CD8-positive, alpha-beta memory T cell (primary cell): ENCODE results near the gene ATG10. TPM values are rescaled to one million over a fixed set of nuclear protein-coding genes. Genes with fewer than 3 reads are reported as not detected.

ENCODE experiments used
- CTCF ChIA-PET: fragments of 350-600 bp; sonication (Branson Sonifier 250); formaldehyde crosslinking; loops from one replicate; lab custom pipeline; 2021; ENCODE audit warnings: antibody characterized with exemption; lab: Charles Lee
- POLR2A ChIA-PET: fragments of 350-600 bp; sonication (Branson Sonifier 250); formaldehyde crosslinking; loops from one replicate; lab custom pipeline; 2021; ENCODE audit warnings: antibody characterized with exemption; lab: Charles Lee
- DNase-seq, 5 donors: peaks; one replicate each; pipeline versions ENCODE4 v3.0.0 to v3.0.0-alpha.2; 2020 to 2022; ENCODE audit warnings: mixed read lengths in 1 of 5
- H3K27ac ChIP-seq: one replicate; pipeline ENCODE4 v1.7.0; 2013; ENCODE audit warnings: low read depth, mild to moderate bottlenecking, low read length, moderate library complexity
- H3K27me3 ChIP-seq: 2 replicates; pipeline ENCODE4 v1.7.0; 2013; ENCODE audit warnings: low read length, mild to moderate bottlenecking; ENCODE audit not compliant: insufficient read depth, poor library complexity, severe bottlenecking
- H3K36me3 ChIP-seq: 2 replicates; pipeline ENCODE4 v1.7.0; 2013; ENCODE audit warnings: mild to moderate bottlenecking, low read length, moderate library complexity; ENCODE audit not compliant: insufficient read depth
- H3K4me1 ChIP-seq: 2 replicates; pipeline ENCODE4 v1.7.0; 2013; ENCODE audit warnings: mild to moderate bottlenecking, low read length, moderate library complexity; ENCODE audit not compliant: insufficient read depth
- H3K4me3 ChIP-seq: 2 replicates; pipeline ENCODE4 v1.7.0; 2013; ENCODE audit warnings: mild to moderate bottlenecking, low read length
- H3K9me3 ChIP-seq: 2 replicates; pipeline ENCODE4 v1.7.0; 2013; ENCODE audit warnings: mild to moderate bottlenecking, low read length
- H3K27ac Mint-ChIP-seq, 8 donors: one replicate each; pipeline ENCODE4 v1.8.0; 2020 to 2021; ENCODE audit warnings: mixed read lengths in 8 of 8, mild to moderate bottlenecking in 6 of 8, inconsistent platforms in 3 of 8, moderate library complexity in 3 of 8
- H3K27me3 Mint-ChIP-seq, 2 donors: one replicate each; pipeline ENCODE4 v1.8.0; 2020 to 2021; ENCODE audit warnings: mixed read lengths in 2 of 2, mild to moderate bottlenecking in 1 of 2, moderate library complexity in 1 of 2
- H3K36me3 Mint-ChIP-seq, 3 donors: one replicate each; pipeline ENCODE4 v1.8.0; 2020 to 2021; ENCODE audit warnings: mixed read lengths in 3 of 3, inconsistent platforms in 1 of 3, mild to moderate bottlenecking in 1 of 3
- H3K4me1 Mint-ChIP-seq, 3 donors: one replicate each; pipeline ENCODE4 v1.8.0; 2020 to 2021; ENCODE audit warnings: mixed read lengths in 3 of 3, inconsistent platforms in 1 of 3, mild to moderate bottlenecking in 1 of 3
- H3K4me3 Mint-ChIP-seq, 7 donors: one replicate each; pipeline ENCODE4 v1.8.0; 2020 to 2021; ENCODE audit warnings: mixed read lengths in 7 of 7, mild to moderate bottlenecking in 6 of 7, moderate library complexity in 4 of 7, inconsistent platforms in 2 of 7
- H3K9me3 Mint-ChIP-seq, 5 donors: one replicate each; pipeline ENCODE4 v1.8.0; 2020 to 2022; ENCODE audit warnings: mixed read lengths in 5 of 5, mild to moderate bottlenecking in 3 of 5, moderate library complexity in 2 of 5, inconsistent platforms in 1 of 5
- polyA plus RNA-seq: library from polyadenylated mRNA; unstranded; fragments of 300-500 nt; fragmentation: Illumina TruSeq; gene quantifications from one replicate; pipeline ENCODE4 v1.2.3, GENCODE V29; 2021
- total RNA-seq, 2 experiments: library from RNA; stranded (reverse); gene quantifications; one replicate each; pipeline ENCODE4 v1.2.3, GENCODE V29; 2021

The ATG10 gene
- total and polyA plus RNA-seq, 3 experiments from 2014 or later, result 8.3 to 10.3 (median 8.8) TPM

DNA sequence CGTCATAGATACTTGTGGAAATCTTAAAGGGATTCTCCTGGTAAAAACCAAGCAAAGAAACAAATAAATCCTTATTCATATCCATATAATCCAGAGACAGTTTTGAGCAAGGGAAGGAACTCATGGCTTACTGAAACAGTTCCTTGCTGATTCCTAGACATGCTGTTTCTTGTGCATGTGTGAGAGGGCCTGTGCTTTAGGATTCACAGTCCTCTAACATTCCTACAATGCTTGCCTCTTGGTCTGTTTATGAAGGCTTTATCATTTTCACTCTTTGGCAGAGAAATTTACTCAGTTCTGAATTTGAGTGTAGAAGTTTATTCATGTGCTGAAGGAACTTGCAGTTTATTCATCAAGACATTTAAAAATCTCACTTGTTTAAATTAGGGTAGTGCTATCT, 183.0 kb downstream of the ATG10 start:
- no peak for DNase-seq
- Histone ChIP-seq H3K36me3 (no peaks in the 10 kb centered on the region), H3K4me1 (no peaks in the 10 kb centered on the region), H3K9me3 (no peaks in the 10 kb centered on the region), H3K27ac (no peak overlapping the region), H3K4me3 (no peak overlapping the region), H3K27me3 (no peaks in the 10 kb centered on the region)
- ChIA-PET POLR2A (no interaction called here), CTCF (no interaction called here)
- Mint-ChIP-seq H3K27me3 (no peaks in the 10 kb centered on the region), H3K36me3 (no peaks in the 10 kb centered on the region), H3K4me3 (no peak overlapping the region), H3K27ac (no peak overlapping the region), H3K4me1 (no peaks in the 10 kb centered on the region), H3K9me3 (no peaks in the 10 kb centered on the region)

DNA sequence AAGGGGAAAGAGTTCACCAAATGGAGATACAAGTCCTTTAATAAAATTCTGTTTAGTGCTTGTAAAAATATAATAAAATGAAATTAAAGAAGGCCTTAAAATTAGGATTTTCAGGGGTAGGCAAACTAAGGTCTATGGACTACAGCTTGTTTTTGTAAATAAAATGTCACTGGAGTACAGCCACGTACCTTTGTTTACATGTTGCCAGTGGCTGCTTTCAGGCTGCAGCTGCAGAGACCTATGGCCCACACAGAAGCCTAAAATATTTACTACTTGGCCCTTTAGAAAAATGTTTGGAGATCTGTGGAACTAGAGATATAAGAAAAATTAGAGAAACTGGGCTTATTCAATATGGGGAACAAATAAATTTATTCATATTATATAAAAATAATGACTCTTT, 183.5 kb downstream of the ATG10 start:
- Mint-ChIP-seq H3K27ac (no peak overlapping the region), H3K27me3 (no peaks in the 10 kb centered on the region), H3K36me3 (no peaks in the 10 kb centered on the region), H3K4me3 (no peak overlapping the region), H3K9me3 (no peaks in the 10 kb centered on the region), H3K4me1 (no peaks in the 10 kb centered on the region)
- Histone ChIP-seq H3K9me3 (no peaks in the 10 kb centered on the region), H3K27ac (no peak overlapping the region), H3K4me1 (no peaks in the 10 kb centered on the region), H3K36me3 (no peaks in the 10 kb centered on the region), H3K27me3 (no peaks in the 10 kb centered on the region), H3K4me3 (no peak overlapping the region)
- DNase-seq, result no peak
- ChIA-PET POLR2A (no interaction called here), CTCF (interaction anchor here (1.4 kb wide), 1 partner anchor 13 kb away, joined by 3 read pairs; no protein-coding TSS in a partner anchor)

DNA sequence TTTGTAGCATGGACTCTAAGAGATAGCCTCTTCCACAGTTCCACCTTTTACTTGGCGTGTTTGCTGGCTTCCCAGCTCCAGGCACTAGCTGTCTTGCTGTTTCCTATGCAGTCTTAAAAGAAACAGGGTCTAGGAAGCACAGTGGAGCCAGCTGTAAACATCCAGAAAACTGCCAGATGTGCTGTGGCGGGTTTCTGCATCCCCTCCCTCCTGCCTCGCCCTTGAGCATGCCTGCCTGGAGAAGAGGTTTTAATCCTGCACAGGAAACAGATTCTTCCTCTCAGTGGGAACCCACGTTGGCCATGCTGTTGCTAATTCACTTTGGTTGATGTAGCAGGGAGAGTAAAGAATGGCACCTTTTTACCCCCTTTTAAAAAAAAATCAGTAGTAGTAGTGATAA, 185.1 kb downstream of the ATG10 start:
- Mint-ChIP-seq H3K27ac (no peak overlapping the region), H3K9me3 (no peaks in the 10 kb centered on the region), H3K27me3 (no peaks in the 10 kb centered on the region), H3K4me1 (no peaks in the 10 kb centered on the region), H3K4me3 (no peak overlapping the region), H3K36me3 (no peaks in the 10 kb centered on the region)
- H3K4me1 ChIP-seq, result no peaks in the 10 kb centered on the region
- CTCF ChIA-PET, result interaction anchor here (1.4 kb wide), 1 partner anchor 11 kb away, joined by 3 read pairs; no protein-coding TSS in a partner anchor
- no peak overlapping the region for H3K27ac ChIP-seq
- no peak for DNase-seq
- no peaks in the 10 kb centered on the region for H3K27me3 ChIP-seq
- H3K4me3 ChIP-seq, result no peak overlapping the region
- POLR2A ChIA-PET, result no interaction called here
- H3K36me3 ChIP-seq, result no peaks in the 10 kb centered on the region
- H3K9me3 ChIP-seq, result no peaks in the 10 kb centered on the region

DNA sequence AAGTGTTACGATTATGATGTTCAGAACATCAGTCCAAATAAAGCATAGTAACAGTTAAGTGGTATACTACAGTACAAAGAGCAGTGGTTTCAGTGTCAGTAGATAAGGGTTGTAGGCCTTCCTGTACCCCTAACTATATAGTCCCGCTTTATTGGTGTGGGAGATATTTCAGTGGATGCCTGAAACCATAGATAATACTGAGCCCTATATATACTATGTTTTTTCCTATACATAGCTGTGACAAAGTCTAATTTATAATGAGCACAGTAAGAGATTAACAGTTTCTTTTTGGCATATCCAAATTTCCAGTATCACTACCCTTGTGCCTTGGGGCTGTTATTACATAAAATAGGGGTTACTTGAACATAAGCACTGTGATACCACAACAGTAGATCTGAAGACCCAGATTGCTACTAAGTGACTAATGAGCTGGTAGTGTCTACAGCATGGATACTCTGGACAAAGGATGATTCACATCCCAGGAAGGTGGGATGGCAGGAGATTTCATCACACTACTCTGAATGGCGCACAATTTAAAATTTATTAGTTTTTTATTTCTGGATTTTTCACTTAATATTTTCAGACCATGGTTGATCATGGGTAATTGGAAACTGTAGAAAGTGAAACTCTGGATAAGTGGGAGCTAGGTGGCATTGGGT, 187.1 kb downstream of the ATG10 start:
- no peaks in the 10 kb centered on the region for H3K36me3 ChIP-seq
- no peaks in the 10 kb centered on the region for H3K27me3 ChIP-seq
- H3K4me3 Mint-ChIP-seq, result no peak overlapping the region
- H3K4me1 ChIP-seq, result no peaks in the 10 kb centered on the region
- no peak overlapping the region for H3K4me3 ChIP-seq
- H3K4me1 Mint-ChIP-seq, result no peaks in the 10 kb centered on the region
- ChIA-PET POLR2A (no interaction called here), CTCF (no interaction called here)
- no peaks in the 10 kb centered on the region for H3K9me3 Mint-ChIP-seq
- no peaks in the 10 kb centered on the region for H3K9me3 ChIP-seq
- H3K27me3 Mint-ChIP-seq, result no peaks in the 10 kb centered on the region
- no peaks in the 10 kb centered on the region for H3K36me3 Mint-ChIP-seq
- DNase-seq, result no peak
- no peak overlapping the region for H3K27ac ChIP-seq
- no peak overlapping the region for H3K27ac Mint-ChIP-seq

DNA sequence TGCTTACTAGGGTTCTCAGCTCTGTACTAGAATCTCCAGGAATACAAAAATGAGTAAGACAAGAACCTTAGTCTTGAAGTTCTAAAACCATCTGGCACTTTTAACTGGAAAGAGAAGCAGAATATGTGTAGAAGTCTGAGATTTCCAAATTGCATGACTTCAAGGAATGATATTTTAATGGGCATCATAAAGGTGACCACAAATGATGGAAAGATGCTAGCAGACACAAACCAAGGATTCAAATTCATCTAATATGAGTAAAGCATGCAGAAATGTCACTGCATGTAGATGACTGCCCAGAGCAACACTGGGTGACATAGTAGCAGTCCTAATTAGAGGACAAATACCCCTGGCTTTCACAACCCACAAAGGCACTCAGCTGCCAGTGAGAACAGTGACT, 189.1 kb downstream of the ATG10 start:
- no peak for DNase-seq
- Mint-ChIP-seq H3K27me3 (no peaks in the 10 kb centered on the region), H3K27ac (no peak overlapping the region), H3K4me3 (no peak overlapping the region), H3K36me3 (no peaks in the 10 kb centered on the region), H3K4me1 (no peaks in the 10 kb centered on the region), H3K9me3 (no peaks in the 10 kb centered on the region)
- Histone ChIP-seq H3K4me1 (no peaks in the 10 kb centered on the region), H3K9me3 (no peaks in the 10 kb centered on the region), H3K27ac (no peak overlapping the region), H3K36me3 (no peaks in the 10 kb centered on the region), H3K27me3 (no peaks in the 10 kb centered on the region), H3K4me3 (no peak overlapping the region)
- ChIA-PET POLR2A (no interaction called here), CTCF (no interaction called here)

DNA sequence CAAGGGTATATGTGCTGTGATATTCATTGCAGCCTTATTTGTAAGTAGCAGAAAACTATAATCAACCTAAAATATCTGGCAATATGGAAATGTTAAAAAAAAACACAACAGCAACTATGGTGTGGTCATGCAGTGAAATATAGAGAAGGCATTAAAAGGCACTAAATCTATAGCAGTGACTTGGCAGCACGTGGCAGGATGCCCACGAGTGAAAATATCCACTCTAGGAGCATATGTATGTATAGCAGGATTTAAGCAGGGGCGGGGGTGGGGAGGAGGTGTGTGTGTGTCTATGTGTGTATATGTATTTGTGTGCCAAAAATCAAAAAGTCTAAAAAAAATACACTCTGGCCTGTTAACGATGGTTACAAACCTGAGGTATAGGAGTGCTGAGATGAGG, 190.8 kb downstream of the ATG10 start:
- H3K27ac Mint-ChIP-seq, result peak overlapping the region in 1 of 8 donors; percentile 17
- POLR2A ChIA-PET, result no interaction called here
- no peaks in the 10 kb centered on the region for H3K4me1 Mint-ChIP-seq

DNA sequence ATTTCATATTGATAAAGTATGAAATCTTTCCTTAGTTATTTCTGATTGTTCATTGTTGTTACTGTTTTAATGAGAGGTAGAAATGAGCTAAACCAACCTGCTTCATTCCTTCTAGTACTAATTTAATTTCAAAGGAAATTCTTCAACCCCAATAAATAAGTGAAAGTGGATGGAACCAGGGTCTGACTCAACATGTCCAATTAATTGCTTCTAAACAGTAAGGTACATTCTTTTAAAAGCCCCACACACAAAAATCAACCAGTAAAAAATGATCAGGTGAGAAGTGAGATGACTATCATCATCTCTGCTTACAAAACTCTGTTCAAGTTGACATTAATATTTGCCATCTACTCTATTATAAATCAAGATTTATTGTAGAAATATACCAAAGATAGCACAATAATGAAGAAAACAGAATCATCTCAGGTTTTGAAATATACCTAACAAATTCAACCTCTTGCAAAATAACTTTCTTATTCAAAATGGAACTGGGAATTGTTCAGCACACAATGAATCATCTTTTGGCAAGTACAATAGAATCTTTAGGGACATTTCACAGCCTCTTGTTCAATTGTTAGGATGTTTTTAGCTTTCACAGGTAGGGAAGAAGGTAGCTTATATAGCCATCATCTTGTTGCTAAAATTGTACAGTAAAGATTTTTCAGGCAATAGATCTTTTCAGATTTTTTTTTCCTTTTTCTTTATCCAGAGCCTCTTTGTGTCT, 191.8 kb downstream of the ATG10 start:
- Histone ChIP-seq H3K4me1 (no peaks in the 10 kb centered on the region), H3K36me3 (no peaks in the 10 kb centered on the region), H3K27me3 (no peaks in the 10 kb centered on the region), H3K4me3 (no peak overlapping the region), H3K9me3 (no peaks in the 10 kb centered on the region), H3K27ac (no peak overlapping the region)
- Mint-ChIP-seq H3K4me3 (no peak overlapping the region), H3K36me3 (peaks cover 0 to under 1% (median 0%) of the 10 kb centered on the region in 3 donors), H3K9me3 (no peaks in the 10 kb centered on the region), H3K27me3 (no peaks in the 10 kb centered on the region), H3K27ac (peak overlapping the region in 2 of 8 donors; percentile 11 to 15), H3K4me1 (no peaks in the 10 kb centered on the region)
- no peak for DNase-seq
- ChIA-PET CTCF (no interaction called here), POLR2A (no interaction called here)

More for the DNA sequence above, 190.8 kb downstream of the ATG10 start:
- no peaks in the 10 kb centered on the region for H3K27me3 ChIP-seq
- no peak for DNase-seq
- H3K27ac ChIP-seq, result no peak overlapping the region
- Mint-ChIP-seq H3K4me3 (no peak overlapping the region), H3K27me3 (no peaks in the 10 kb centered on the region), H3K9me3 (no peaks in the 10 kb centered on the region), H3K36me3 (no peaks in the 10 kb centered on the region)
- CTCF ChIA-PET, result no interaction called here
- no peaks in the 10 kb centered on the region for H3K9me3 ChIP-seq
- no peaks in the 10 kb centered on the region for H3K36me3 ChIP-seq
- H3K4me3 ChIP-seq, result no peak overlapping the region
- H3K4me1 ChIP-seq, result no peaks in the 10 kb centered on the region

DNA sequence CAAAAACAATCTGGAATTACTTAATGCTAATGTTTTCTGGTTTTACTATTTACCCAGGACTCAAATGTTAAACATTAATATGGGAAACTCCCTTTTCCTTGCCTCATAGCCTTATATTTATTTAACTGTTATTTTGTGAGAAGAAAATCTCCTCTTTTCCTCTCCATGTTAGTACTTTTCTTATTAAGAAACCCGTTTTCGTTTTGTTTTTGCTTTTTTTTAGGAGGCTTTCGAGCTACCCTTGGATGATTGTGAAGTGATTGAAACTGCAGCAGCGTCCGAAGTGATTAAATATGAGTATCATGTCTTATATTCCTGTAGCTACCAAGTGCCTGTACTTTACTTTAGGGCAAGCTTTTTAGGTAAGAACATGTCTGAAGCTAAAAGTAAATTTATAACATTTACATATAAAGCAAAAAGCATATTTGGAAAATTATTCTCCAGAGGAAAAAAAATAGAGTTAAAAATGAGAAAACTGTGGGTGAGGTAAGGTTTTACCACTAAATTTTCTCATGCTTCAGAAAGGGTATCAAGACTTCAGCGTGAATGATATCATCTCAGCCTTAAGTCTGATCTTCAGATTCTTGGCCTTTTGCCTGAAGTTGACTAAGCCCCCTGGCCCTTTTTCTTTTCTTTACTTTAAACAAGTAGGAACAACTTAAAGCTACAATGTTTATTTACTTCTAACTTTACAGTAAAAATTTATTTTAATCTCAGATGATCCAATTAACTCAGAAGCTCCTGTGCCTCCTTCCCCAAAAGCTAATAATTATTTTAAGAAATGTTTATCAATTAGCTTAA, 192.6 kb downstream of the ATG10 start:
- no peak overlapping the region for H3K4me3 Mint-ChIP-seq
- Histone ChIP-seq H3K27me3 (no peaks in the 10 kb centered on the region), H3K36me3 (no peaks in the 10 kb centered on the region), H3K27ac (no peak overlapping the region), H3K4me3 (no peak overlapping the region), H3K4me1 (no peaks in the 10 kb centered on the region), H3K9me3 (no peaks in the 10 kb centered on the region)
- H3K27me3 Mint-ChIP-seq, result no peaks in the 10 kb centered on the region
- DNase-seq, result no peak
- no peaks in the 10 kb centered on the region for H3K9me3 Mint-ChIP-seq
- POLR2A ChIA-PET, result interaction anchor here (1.1 kb wide), 1 partner anchor 414 kb away, joined by 4 read pairs; no protein-coding TSS in a partner anchor
- no peaks in the 10 kb centered on the region for H3K4me1 Mint-ChIP-seq
- H3K36me3 Mint-ChIP-seq, result peaks cover 0 to 3% (median 0%) of the 10 kb centered on the region in 3 donors
- CTCF ChIA-PET, result interaction anchor here (1.0 to 1.5 kb wide), 3 partner anchors 12 to 741 kb away, joined by 3 to 4 read pairs (median 3); no protein-coding TSS in a partner anchor
- no peak overlapping the region for H3K27ac Mint-ChIP-seq
